ENCODE measurements around the gene LFNG. TPM values are rescaled to one million over a fixed set of nuclear protein-coding genes. Genes with fewer than 3 reads are reported as not detected.

LFNG gene
- total and polyA plus RNA-seq, 2 of the 13 experiments (the other 11 are each of a cell fraction or from before 2014, with no cell fraction given) = 0.44 to 1.5 TPM

DNA sequence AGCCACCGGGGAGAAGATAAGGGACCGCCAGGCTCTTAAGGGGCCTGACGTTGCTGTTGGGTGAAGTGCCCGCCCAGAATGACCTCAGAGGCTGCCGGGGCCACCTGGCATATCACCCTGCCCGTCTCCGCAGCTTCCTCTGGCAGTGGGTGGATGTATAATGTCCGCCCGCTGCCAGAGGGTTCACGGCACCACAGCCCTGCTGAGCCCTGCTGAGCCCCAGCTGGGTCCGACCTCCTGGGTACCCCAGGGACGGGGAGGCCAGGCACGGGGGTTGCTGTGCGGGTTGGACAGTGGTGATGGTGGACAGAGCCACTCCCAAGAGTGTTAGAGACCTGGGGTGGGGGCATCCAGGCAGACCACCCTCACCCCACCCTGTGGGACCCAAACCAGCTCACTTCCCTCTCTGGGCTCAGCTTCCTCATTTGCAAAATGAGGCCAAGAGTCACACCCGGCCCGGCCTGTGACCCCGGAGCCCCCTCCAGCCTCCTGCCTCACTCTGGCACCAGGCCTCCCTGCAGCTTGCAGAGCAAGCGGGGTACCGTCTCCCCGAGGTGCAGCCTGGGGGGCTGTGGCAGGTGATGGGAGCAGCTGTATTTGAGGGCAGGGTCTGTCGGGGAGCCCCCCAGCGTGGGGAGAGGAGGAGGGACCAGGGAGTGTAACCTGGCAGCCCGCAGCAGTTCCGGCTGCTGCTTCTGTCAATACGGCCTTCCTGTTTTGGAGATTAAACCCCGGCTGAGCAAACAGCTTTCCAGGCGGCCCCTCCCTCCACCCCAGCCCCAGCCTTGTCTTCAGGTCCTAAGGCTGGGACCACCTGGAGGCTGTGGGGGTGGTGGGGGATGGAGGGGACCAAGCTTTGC is 8.4 kb upstream of the LFNG start (continued):
- TF ChIP-seq ZNF749 (CRISPR knock-in tag; IDR thresholded peaks at IDR 0.05; ENCODE audit: borderline replicate concordance) (no peak; the same call in 1 of the 2 replicates), HMGA1 (CRISPR knock-in tag; conservative IDR thresholded peaks at IDR 0.05) (no peak), TGIF2 (CRISPR knock-in tag; IDR thresholded peaks at IDR 0.05) (no peak), DPF2 (CRISPR knock-in tag; IDR thresholded peaks at IDR 0.05; ENCODE audit: borderline replicate concordance, low read depth) (peak; percentile 31; the same call in 1 of the 2 replicates), ERF (CRISPR knock-in tag; IDR thresholded peaks at IDR 0.05) (peak; percentile 52; the same call in 1 of the 2 replicates), FOXK1 (CRISPR knock-in tag; IDR thresholded peaks at IDR 0.05; ENCODE audit: borderline replicate concordance, low read depth) (0 out of 2 replicates have a peak, but pooled peaks have one; percentile 26), SOX5 (CRISPR knock-in tag; IDR thresholded peaks at IDR 0.05; ENCODE audit: borderline replicate concordance) (peak; percentile 46; the same call in 1 of the 2 replicates), MAZ (IDR thresholded peaks at IDR 0.05; ENCODE audit: borderline replicate concordance, low read depth, low read length) (no peak), MAZ (CRISPR knock-in tag; IDR thresholded peaks at IDR 0.05; ENCODE audit: low read depth) (peak; percentile 77), AGO2 (optimal IDR thresholded peaks at IDR 0.05; ENCODE audit: low read depth, low read length) (no peak), ZNF800 (CRISPR knock-in tag; IDR thresholded peaks at IDR 0.05) (0 out of 2 replicates have a peak, but pooled peaks have one; percentile 34), ZNF12 (CRISPR knock-in tag; IDR thresholded peaks at IDR 0.05) (no peak), ZNF678 (CRISPR knock-in tag; IDR thresholded peaks at IDR 0.05) (no peak), PATZ1 (CRISPR knock-in tag; IDR thresholded peaks at IDR 0.05) (peak; percentile 95), ZNF709 (CRISPR knock-in tag; IDR thresholded peaks at IDR 0.05) (0 out of 2 replicates have a peak, but pooled peaks have one; percentile 8), SRSF9 (IDR thresholded peaks at IDR 0.05; ENCODE audit: borderline replicate concordance, insufficient read depth, low read depth, low read length, poor library complexity, severe bottlenecking) (no peak), HOXA7 (CRISPR knock-in tag; IDR thresholded peaks at IDR 0.05) (no peak), KLF13 (CRISPR knock-in tag; IDR thresholded peaks at IDR 0.05) (no peak), SP4 (CRISPR knock-in tag; IDR thresholded peaks at IDR 0.05) (peak; percentile 71; the same call in 1 of the 2 replicates)
- TF ChIP-seq, protein P1, sequence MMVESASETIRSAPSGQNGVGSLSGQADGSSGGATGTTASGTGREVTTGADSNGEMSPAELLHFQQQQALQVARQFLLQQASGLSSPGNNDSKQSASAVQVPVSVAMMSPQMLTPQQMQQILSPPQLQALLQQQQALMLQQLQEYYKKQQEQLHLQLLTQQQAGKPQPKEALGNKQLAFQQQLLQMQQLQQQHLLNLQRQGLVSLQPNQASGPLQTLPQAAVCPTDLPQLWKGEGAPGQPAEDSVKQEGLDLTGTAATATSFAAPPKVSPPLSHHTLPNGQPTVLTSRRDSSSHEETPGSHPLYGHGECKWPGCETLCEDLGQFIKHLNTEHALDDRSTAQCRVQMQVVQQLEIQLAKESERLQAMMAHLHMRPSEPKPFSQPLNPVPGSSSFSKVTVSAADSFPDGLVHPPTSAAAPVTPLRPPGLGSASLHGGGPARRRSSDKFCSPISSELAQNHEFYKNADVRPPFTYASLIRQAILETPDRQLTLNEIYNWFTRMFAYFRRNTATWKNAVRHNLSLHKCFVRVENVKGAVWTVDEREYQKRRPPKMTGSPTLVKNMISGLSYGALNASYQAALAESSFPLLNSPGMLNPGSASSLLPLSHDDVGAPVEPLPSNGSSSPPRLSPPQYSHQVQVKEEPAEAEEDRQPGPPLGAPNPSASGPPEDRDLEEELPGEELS (CRISPR knock-in tag; IDR thresholded peaks at IDR 0.05) = peak; percentile 86
- TF ChIP-seq, protein P2, sequence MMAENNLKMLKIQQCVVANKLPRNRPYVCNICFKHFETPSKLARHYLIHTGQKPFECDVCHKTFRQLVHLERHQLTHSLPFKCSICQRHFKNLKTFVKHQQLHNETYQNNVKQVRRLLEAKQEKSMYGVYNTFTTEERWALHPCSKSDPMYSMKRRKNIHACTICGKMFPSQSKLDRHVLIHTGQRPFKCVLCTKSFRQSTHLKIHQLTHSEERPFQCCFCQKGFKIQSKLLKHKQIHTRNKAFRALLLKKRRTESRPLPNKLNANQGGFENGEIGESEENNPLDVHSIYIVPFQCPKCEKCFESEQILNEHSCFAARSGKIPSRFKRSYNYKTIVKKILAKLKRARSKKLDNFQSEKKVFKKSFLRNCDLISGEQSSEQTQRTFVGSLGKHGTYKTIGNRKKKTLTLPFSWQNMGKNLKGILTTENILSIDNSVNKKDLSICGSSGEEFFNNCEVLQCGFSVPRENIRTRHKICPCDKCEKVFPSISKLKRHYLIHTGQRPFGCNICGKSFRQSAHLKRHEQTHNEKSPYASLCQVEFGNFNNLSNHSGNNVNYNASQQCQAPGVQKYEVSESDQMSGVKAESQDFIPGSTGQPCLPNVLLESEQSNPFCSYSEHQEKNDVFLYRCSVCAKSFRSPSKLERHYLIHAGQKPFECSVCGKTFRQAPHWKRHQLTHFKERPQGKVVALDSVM (CRISPR knock-in tag; IDR thresholded peaks at IDR 0.05) = peak; percentile 30; the same call in 1 of the 2 replicates

All from HepG2 (cell line).